Mesenchymal stem cell (in vitro differentiated cells and primary cell): ENCODE data around the gene FBXL17.

Source experiments
- DNase-seq: peaks from one replicate; pipeline ENCODE4 v3.0.0-alpha.2; 2013
- H2AFZ ChIP-seq: one replicate; pipeline ENCODE4 v1.6.1; 2013; ENCODE audit warnings: low read depth, mild to moderate bottlenecking, control low read depth, inconsistent platforms, low read length, moderate library complexity
- H2AK5ac ChIP-seq: 2 replicates; pipeline ENCODE4 v1.6.1; 2013; ENCODE audit warnings: low read length, moderate library complexity, mild to moderate bottlenecking, inconsistent platforms; ENCODE audit not compliant: severe bottlenecking
- H2BK120ac ChIP-seq: one replicate; pipeline ENCODE4 v1.6.1; 2013; ENCODE audit warnings: low read depth, mild to moderate bottlenecking, inconsistent platforms, low read length, moderate library complexity
- H2BK12ac ChIP-seq, 2 experiments: one replicate each; pipeline ENCODE4 v1.6.1; 2013; ENCODE audit warnings: inconsistent platforms in 2 of 2, low read length in 2 of 2, mild to moderate bottlenecking in 2 of 2, moderate library complexity in 2 of 2, control low read depth in 1 of 2
- H2BK15ac ChIP-seq: one replicate; pipeline ENCODE4 v1.6.1; 2013; ENCODE audit warnings: mild to moderate bottlenecking, low read depth, inconsistent platforms; ENCODE audit not compliant: poor library complexity, severe bottlenecking
- H2BK5ac ChIP-seq: 2 replicates; pipeline ENCODE4 v1.6.1; 2013; ENCODE audit warnings: low read depth, mild to moderate bottlenecking, low read length, control low read depth, inconsistent platforms; ENCODE audit not compliant: poor library complexity, severe bottlenecking
- H3K14ac ChIP-seq, 2 experiments: one replicate each; pipeline ENCODE4 v1.6.1; 2013; ENCODE audit warnings: inconsistent platforms in 2 of 2, low read length in 2 of 2, control low read depth in 1 of 2, mild to moderate bottlenecking in 1 of 2, moderate library complexity in 1 of 2
- H3K18ac ChIP-seq, 2 experiments: one replicate each; pipeline ENCODE4 v1.6.1; 2013; ENCODE audit warnings: inconsistent platforms in 2 of 2, low read length in 2 of 2, control low read depth in 1 of 2, low read depth in 1 of 2, mild to moderate bottlenecking in 1 of 2
- H3K23ac ChIP-seq, 2 experiments: one replicate each; pipeline ENCODE4 v1.6.1; 2013; ENCODE audit warnings: inconsistent platforms in 2 of 2, low read length in 2 of 2, mild to moderate bottlenecking in 2 of 2, moderate library complexity in 2 of 2, control low read depth in 1 of 2
- H3K27ac ChIP-seq: 2 replicates; pipeline ENCODE4 v1.5.1; 2013; ENCODE audit warnings: mild to moderate bottlenecking, moderate library complexity, low read length, control low read depth, inconsistent platforms; ENCODE audit not compliant: poor library complexity, severe bottlenecking
- H3K27me3 ChIP-seq, 2 experiments: 2 replicates each; pipeline versions ENCODE4 v1.6.1 to v1.7.0; 2013; ENCODE audit warnings: low read length in 2 of 2, mild to moderate bottlenecking in 2 of 2, moderate library complexity in 2 of 2, control low read depth in 1 of 2, inconsistent platforms in 1 of 2; ENCODE audit not compliant: control insufficient read depth in 1 of 2, insufficient read depth in 1 of 2
- H3K36me3 ChIP-seq, 2 experiments: 2 replicates each; pipeline versions ENCODE4 v1.6.1 to v1.7.0; 2013; ENCODE audit warnings: low read length in 2 of 2, control low read depth in 1 of 2, inconsistent platforms in 1 of 2, low read depth in 1 of 2, mild to moderate bottlenecking in 1 of 2; ENCODE audit not compliant: insufficient read depth in 2 of 2, control insufficient read depth in 1 of 2
- H3K4ac ChIP-seq, 2 experiments: one replicate each; pipeline ENCODE4 v1.6.1; 2013; ENCODE audit warnings: inconsistent platforms in 2 of 2, low read length in 2 of 2, mild to moderate bottlenecking in 2 of 2, moderate library complexity in 2 of 2, control low read depth in 1 of 2, low read depth in 1 of 2
- H3K4me1 ChIP-seq: 2 replicates; pipeline ENCODE4 v1.6.1; 2013; ENCODE audit warnings: low read depth, low read length, control low read depth; ENCODE audit not compliant: control insufficient read depth, insufficient read depth
- H3K4me2 ChIP-seq: 2 replicates; pipeline ENCODE4 v1.6.1; 2013; ENCODE audit warnings: low read length, mild to moderate bottlenecking, inconsistent platforms; ENCODE audit not compliant: poor library complexity, severe bottlenecking
- H3K4me3 ChIP-seq, 2 experiments: 2 replicates each; pipeline versions ENCODE4 v1.5.1 to v1.7.0; 2013; ENCODE audit warnings: low read length in 2 of 2, mild to moderate bottlenecking in 2 of 2, control low read depth in 1 of 2, low read depth in 1 of 2; ENCODE audit not compliant: insufficient read depth in 1 of 2
- H3K79me1 ChIP-seq: replicated peaks from 2 replicates; pipeline ENCODE4 v1.6.1; 2013; ENCODE audit warnings: mild to moderate bottlenecking, control low read depth, low read length, inconsistent platforms; ENCODE audit not compliant: poor library complexity, severe bottlenecking
- H3K9ac ChIP-seq: 2 replicates; pipeline ENCODE4 v1.7.0; 2013; ENCODE audit warnings: mild to moderate bottlenecking, low read length, moderate library complexity
- H3K9me3 ChIP-seq: 2 replicates; pipeline ENCODE4 v1.7.0; 2013; ENCODE audit warnings: mild to moderate bottlenecking, low read length; ENCODE audit not compliant: control insufficient read depth
- H4K8ac ChIP-seq: one replicate; pipeline ENCODE4 v1.6.1; 2013; ENCODE audit warnings: inconsistent platforms, mild to moderate bottlenecking, low read length, moderate library complexity
- H4K91ac ChIP-seq: one replicate; pipeline ENCODE4 v1.6.1; 2013; ENCODE audit warnings: mild to moderate bottlenecking, low read length, inconsistent platforms
- WGBS: methylation state at CpG from one replicate; pipeline ENCODE4 v1.1.7; 2013; ENCODE audit warnings: mixed read lengths; 5-methylcytosine and 5-hydroxymethylcytosine counted together

Gene FBXL17

GRCh38 chr5:108181975-108182374, 199.9 kb downstream of the FBXL17 start:
- Histone ChIP-seq H2AK5ac (no peak overlapping the region), H3K79me1 (no peaks in the 10 kb centered on the region), H3K9ac (no peak overlapping the region), H3K23ac (no peak overlapping the region), H3K4me2 (no peak overlapping the region), H3K27ac (no peak overlapping the region), H3K27me3 (no peaks in the 10 kb centered on the region), H2BK12ac (no peak overlapping the region), H3K9me3 (no peaks in the 10 kb centered on the region), H3K4ac (no peak overlapping the region), H3K14ac (no peak overlapping the region), H2AFZ (no peak overlapping the region), H3K36me3 (peaks cover 0 to 11% of the 10 kb centered on the region in 2 experiments), H4K91ac (no peak overlapping the region), H3K4me1 (no peaks in the 10 kb centered on the region), H3K4me3 (no peak overlapping the region), H3K18ac (no peak overlapping the region), H2BK5ac (no peak overlapping the region), H2BK15ac (no peak overlapping the region), H2BK120ac (no peak overlapping the region), H4K8ac (no peak overlapping the region)
- DNase-seq = no peak
- 85% methylated on average over 4 of the region's 7 CpGs for WGBS

- Histone ChIP-seq H3K14ac (no peak overlapping the region), H3K79me1 (no peaks in the 10 kb centered on the region), H3K9me3 (no peaks in the 10 kb centered on the region), H2BK15ac (no peak overlapping the region), H4K91ac (no peak overlapping the region), H2BK12ac (no peak overlapping the region), H3K18ac (no peak overlapping the region), H2BK5ac (no peak overlapping the region), H4K8ac (no peak overlapping the region), H3K9ac (no peak overlapping the region), H2AK5ac (no peak overlapping the region), H2AFZ (no peak overlapping the region), H3K36me3 (peaks cover 0 to 4% of the 10 kb centered on the region in 2 experiments), H3K4me1 (no peaks in the 10 kb centered on the region), H3K4me2 (no peak overlapping the region), H3K23ac (no peak overlapping the region), H3K27me3 (no peaks in the 10 kb centered on the region), H3K4ac (no peak overlapping the region), H2BK120ac (no peak overlapping the region), H3K4me3 (no peak overlapping the region), H3K27ac (no peak overlapping the region)
- DNase-seq = no peak
Measured at GRCh38 chr5:108174286-108174685, 207.6 kb downstream of the FBXL17 start.

GRCh38 chr5:108171759-108172158, 210.1 kb downstream of the FBXL17 start:
- DNase-seq = no peak
- no peak overlapping the region for H3K4me3 ChIP-seq

GRCh38 chr5:108168915-108169314, 213.0 kb downstream of the FBXL17 start:
- Histone ChIP-seq H3K27ac (no peak overlapping the region), H3K27me3 (no peaks in the 10 kb centered on the region), H3K4me1 (no peaks in the 10 kb centered on the region), H4K8ac (no peak overlapping the region), H3K14ac (no peak overlapping the region), H3K4me3 (no peak overlapping the region), H3K9ac (no peak overlapping the region), H2BK5ac (no peak overlapping the region), H2AFZ (no peak overlapping the region), H3K4me2 (no peak overlapping the region), H2BK15ac (no peak overlapping the region), H2BK12ac (no peak overlapping the region), H3K23ac (no peak overlapping the region), H4K91ac (no peak overlapping the region), H3K18ac (no peak overlapping the region), H3K4ac (no peak overlapping the region), H3K79me1 (no peaks in the 10 kb centered on the region), H2BK120ac (no peak overlapping the region), H3K9me3 (no peaks in the 10 kb centered on the region), H2AK5ac (no peak overlapping the region), H3K36me3 (peaks cover 0 to 4% of the 10 kb centered on the region in 2 experiments)
- WGBS = 88% methylated on average over 2 of the region's 2 CpGs
- DNase-seq = no peak

More at GRCh38 chr5:108171759-108172158, 210.1 kb downstream of the FBXL17 start:
- no peak overlapping the region for H2AK5ac ChIP-seq
- no peak overlapping the region for H3K4ac ChIP-seq
- no peak overlapping the region for H3K4me2 ChIP-seq
- H4K8ac ChIP-seq = no peak overlapping the region
- no peak overlapping the region for H3K9ac ChIP-seq
- H3K36me3 ChIP-seq = peaks cover 0 to 4% of the 10 kb centered on the region in 2 experiments
- no peak overlapping the region for H2BK120ac ChIP-seq
- H3K27ac ChIP-seq = no peak overlapping the region
- H3K9me3 ChIP-seq = no peaks in the 10 kb centered on the region
- no peak overlapping the region for H2BK15ac ChIP-seq
- H2BK12ac ChIP-seq = no peak overlapping the region
- no peaks in the 10 kb centered on the region for H3K4me1 ChIP-seq
- 96% methylated on average over 6 of the region's 6 CpGs for WGBS
- no peak overlapping the region for H2AFZ ChIP-seq
- no peak overlapping the region for H4K91ac ChIP-seq
- H2BK5ac ChIP-seq = no peak overlapping the region
- no peak overlapping the region for H3K18ac ChIP-seq
- H3K14ac ChIP-seq = no peak overlapping the region
- H3K23ac ChIP-seq = no peak overlapping the region
- H3K79me1 ChIP-seq = no peaks in the 10 kb centered on the region
- H3K27me3 ChIP-seq = no peaks in the 10 kb centered on the region
